ENCODE measurements around the gene CFHR5. TPM values are rescaled to one million over a fixed set of nuclear protein-coding genes. Genes with fewer than 3 reads are reported as not detected.
"Not testable (repeated sequence)": the region's sequence is repeated elsewhere in the genome, so short reads cannot be mapped to it uniquely, and the experiment has no call there.

Gene CFHR5
- total RNA-seq, 2 experiments from 2014 or later = not detected

GRCh38 chr1:196997423-196997822 lies 20.1 kb downstream of the CFHR5 start:
- no peaks in the 10 kb centered on the region for H3K9me3 Mint-ChIP-seq
- no peaks in the 10 kb centered on the region for H3K4me1 Mint-ChIP-seq
- no peak for DNase-seq
- peaks cover 6% of the 10 kb centered on the region for H3K27me3 Mint-ChIP-seq
- H3K27ac Mint-ChIP-seq = no peak overlapping the region
- no peak overlapping the region for H3K4me3 Mint-ChIP-seq
- no peaks in the 10 kb centered on the region for H3K36me3 Mint-ChIP-seq

- H3K4me3 Mint-ChIP-seq = no peak overlapping the region
- no peak for DNase-seq
These were observed 24.5 kb downstream of the CFHR5 start for GRCh38 chr1:197001828-197002227.

GRCh38 chr1:197003132-197003531 lies 25.8 kb downstream of the CFHR5 start:
- Mint-ChIP-seq H3K27ac (no peak overlapping the region), H3K4me3 (no peak overlapping the region), H3K27me3 (no peaks in the 10 kb centered on the region), H3K9me3 (no peaks in the 10 kb centered on the region), H3K36me3 (no peaks in the 10 kb centered on the region), H3K4me1 (no peaks in the 10 kb centered on the region)
- no peak for DNase-seq

More at GRCh38 chr1:197001828-197002227, 24.5 kb downstream of the CFHR5 start:
- H3K4me1 Mint-ChIP-seq = no peaks in the 10 kb centered on the region
- no peaks in the 10 kb centered on the region for H3K9me3 Mint-ChIP-seq
- H3K36me3 Mint-ChIP-seq = no peaks in the 10 kb centered on the region
- no peak overlapping the region for H3K27ac Mint-ChIP-seq
- H3K27me3 Mint-ChIP-seq = peaks cover 6% of the 10 kb centered on the region

GRCh38 chr1:197008861-197009260 lies 31.5 kb downstream of the CFHR5 start:
- Mint-ChIP-seq H3K4me1 (no peaks in the 10 kb centered on the region), H3K27me3 (no peaks in the 10 kb centered on the region), H3K36me3 (no peaks in the 10 kb centered on the region), H3K4me3 (no peak overlapping the region), H3K9me3 (peaks cover 10% of the 10 kb centered on the region), H3K27ac (no peak overlapping the region)
- no peak for DNase-seq

DNA sequence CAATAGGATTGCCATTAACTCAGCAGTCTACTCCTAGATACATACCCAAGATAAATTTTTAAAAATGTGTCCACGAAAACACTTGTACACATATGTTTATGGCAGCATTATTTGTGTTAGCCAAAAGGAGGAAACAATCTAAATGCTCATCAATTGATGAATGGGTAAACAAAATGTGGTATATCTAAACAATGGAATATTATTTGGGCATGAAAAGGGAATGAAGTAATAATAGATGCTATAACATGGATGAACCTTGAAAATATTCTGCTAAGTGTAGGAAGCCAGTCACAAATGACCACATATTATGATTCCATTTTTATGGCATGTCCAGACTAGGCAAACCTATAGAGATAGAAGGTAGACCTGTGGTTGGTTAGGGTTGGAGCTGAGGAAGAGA lies 34.3 kb downstream of the CFHR5 start:
- no peak overlapping the region for H3K4me3 Mint-ChIP-seq
- DNase-seq = no peak
- H3K27ac Mint-ChIP-seq = no peak overlapping the region
- H3K36me3 Mint-ChIP-seq = no peaks in the 10 kb centered on the region
- H3K27me3 Mint-ChIP-seq = no peaks in the 10 kb centered on the region
- H3K9me3 Mint-ChIP-seq = peaks cover 10% of the 10 kb centered on the region
- H3K4me1 Mint-ChIP-seq = no peaks in the 10 kb centered on the region

- Mint-ChIP-seq H3K9me3 (peaks cover 10% of the 10 kb centered on the region), H3K4me1 (no peaks in the 10 kb centered on the region), H3K4me3 (no peak overlapping the region), H3K36me3 (no peaks in the 10 kb centered on the region), H3K27me3 (peaks cover 3% of the 10 kb centered on the region), H3K27ac (no peak overlapping the region)
- no peak for DNase-seq
These were observed 35.9 kb downstream of the CFHR5 start for GRCh38 chr1:197013234-197013633.

DNA sequence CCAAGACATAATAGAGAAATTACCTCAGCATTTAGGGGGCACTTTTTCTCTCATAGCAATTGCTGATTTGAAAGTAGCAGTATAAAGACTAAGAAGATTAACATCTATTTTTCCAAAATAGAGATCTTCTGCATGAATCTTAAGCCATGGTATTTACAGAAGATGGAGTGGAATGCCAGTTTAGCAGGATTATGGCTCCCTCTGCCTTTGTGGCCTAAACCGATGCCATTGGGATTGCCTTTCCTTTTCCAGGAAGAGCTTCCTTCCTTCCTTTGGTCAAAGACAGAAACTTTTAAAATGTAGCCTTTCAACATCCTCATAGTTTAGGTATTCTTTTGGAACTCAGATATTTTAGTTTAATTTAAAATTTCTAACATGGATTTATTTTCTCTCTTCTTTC lies 39.4 kb downstream of the CFHR5 start:
- H3K4me3 Mint-ChIP-seq = no peak overlapping the region
- H3K9me3 Mint-ChIP-seq = peaks cover 1% of the 10 kb centered on the region
- DNase-seq = no peak
- no peaks in the 10 kb centered on the region for H3K36me3 Mint-ChIP-seq
- no peaks in the 10 kb centered on the region for H3K4me1 Mint-ChIP-seq
- H3K27ac Mint-ChIP-seq = no peak overlapping the region
- H3K27me3 Mint-ChIP-seq = peaks cover 3% of the 10 kb centered on the region

DNA sequence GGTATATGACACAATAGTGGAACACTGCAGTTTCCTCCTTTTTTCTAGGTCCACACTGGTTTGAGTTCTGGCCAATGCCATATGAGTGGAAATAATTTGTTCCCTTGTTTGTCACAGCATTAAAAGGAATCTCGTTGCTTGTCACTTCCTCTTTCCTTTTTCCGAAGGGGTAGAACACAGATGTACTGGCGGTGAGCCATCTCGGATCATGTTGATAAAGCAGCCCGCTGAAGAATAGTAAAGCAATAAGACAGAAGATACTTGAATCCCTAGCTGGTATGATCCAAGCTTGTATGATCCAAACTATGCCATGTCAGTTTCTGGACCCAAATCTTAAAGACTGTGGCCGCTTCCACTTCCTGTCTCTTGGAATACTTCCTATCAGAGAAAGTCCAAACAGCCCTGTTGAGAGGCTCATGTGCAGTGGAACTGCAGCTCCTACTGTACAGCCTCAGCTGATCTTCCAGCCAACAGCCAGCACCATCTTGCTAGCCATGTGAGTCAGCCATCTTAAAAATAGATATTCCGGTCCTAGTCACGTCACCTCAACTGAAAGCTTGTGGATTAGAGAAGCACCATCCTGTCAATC lies 40.3 kb downstream of the CFHR5 start:
- Mint-ChIP-seq H3K27me3 (peaks cover 3% of the 10 kb centered on the region), H3K27ac (no peak overlapping the region), H3K4me3 (no peak overlapping the region), H3K4me1 (no peaks in the 10 kb centered on the region), H3K9me3 (no peaks in the 10 kb centered on the region), H3K36me3 (no peaks in the 10 kb centered on the region)
- no peak for DNase-seq

- DNase-seq = no peak
- no peak overlapping the region for H3K27ac Mint-ChIP-seq
- no peaks in the 10 kb centered on the region for H3K4me1 Mint-ChIP-seq
- no peaks in the 10 kb centered on the region for H3K36me3 Mint-ChIP-seq
- H3K27me3 Mint-ChIP-seq = peaks cover 3% of the 10 kb centered on the region
- no peak overlapping the region for H3K4me3 Mint-ChIP-seq
- no peaks in the 10 kb centered on the region for H3K9me3 Mint-ChIP-seq
These were observed 44.4 kb downstream of the CFHR5 start for GRCh38 chr1:197021716-197022115.

- Mint-ChIP-seq H3K9me3 (no peaks in the 10 kb centered on the region), H3K27me3 (no peaks in the 10 kb centered on the region), H3K4me1 (no peaks in the 10 kb centered on the region), H3K36me3 (no peaks in the 10 kb centered on the region), H3K27ac (no peak overlapping the region), H3K4me3 (no peak overlapping the region)
- no peak for DNase-seq
These were observed 47.1 kb downstream of the CFHR5 start for GRCh38 chr1:197024460-197024859.

DNA sequence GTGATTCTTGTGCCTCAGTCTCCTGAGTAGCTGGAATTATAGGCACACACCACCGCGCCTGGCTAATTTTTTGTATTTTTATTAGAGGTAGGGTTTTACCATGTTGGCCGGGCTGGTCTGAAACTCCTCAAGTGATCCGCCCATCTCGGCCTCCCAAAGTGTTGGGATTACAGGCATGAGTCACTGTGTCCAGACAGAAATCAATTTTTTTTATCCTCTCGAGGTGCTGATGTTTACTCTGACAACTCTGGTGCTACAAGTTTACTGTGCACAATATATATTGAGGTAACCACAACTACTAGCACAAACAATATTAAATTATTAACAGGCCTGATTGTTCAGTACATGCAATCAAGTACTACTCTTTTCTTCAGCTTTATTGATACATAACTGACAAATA lies 50.0 kb downstream of the CFHR5 start:
- no peaks in the 10 kb centered on the region for H3K36me3 Mint-ChIP-seq
- no peaks in the 10 kb centered on the region for H3K4me1 Mint-ChIP-seq
- H3K27me3 Mint-ChIP-seq = no peaks in the 10 kb centered on the region
- DNase-seq = no peak
- H3K4me3 Mint-ChIP-seq = no peak overlapping the region
- H3K9me3 Mint-ChIP-seq = no peaks in the 10 kb centered on the region
- no peak overlapping the region for H3K27ac Mint-ChIP-seq

- no peak for DNase-seq
- H3K9me3 Mint-ChIP-seq = no peaks in the 10 kb centered on the region
- no peak overlapping the region for H3K27ac Mint-ChIP-seq
- no peaks in the 10 kb centered on the region for H3K4me1 Mint-ChIP-seq
- H3K36me3 Mint-ChIP-seq = no peaks in the 10 kb centered on the region
- H3K4me3 Mint-ChIP-seq = no peak overlapping the region
- no peaks in the 10 kb centered on the region for H3K27me3 Mint-ChIP-seq
These were observed 52.4 kb downstream of the CFHR5 start for GRCh38 chr1:197029749-197030148.

DNA sequence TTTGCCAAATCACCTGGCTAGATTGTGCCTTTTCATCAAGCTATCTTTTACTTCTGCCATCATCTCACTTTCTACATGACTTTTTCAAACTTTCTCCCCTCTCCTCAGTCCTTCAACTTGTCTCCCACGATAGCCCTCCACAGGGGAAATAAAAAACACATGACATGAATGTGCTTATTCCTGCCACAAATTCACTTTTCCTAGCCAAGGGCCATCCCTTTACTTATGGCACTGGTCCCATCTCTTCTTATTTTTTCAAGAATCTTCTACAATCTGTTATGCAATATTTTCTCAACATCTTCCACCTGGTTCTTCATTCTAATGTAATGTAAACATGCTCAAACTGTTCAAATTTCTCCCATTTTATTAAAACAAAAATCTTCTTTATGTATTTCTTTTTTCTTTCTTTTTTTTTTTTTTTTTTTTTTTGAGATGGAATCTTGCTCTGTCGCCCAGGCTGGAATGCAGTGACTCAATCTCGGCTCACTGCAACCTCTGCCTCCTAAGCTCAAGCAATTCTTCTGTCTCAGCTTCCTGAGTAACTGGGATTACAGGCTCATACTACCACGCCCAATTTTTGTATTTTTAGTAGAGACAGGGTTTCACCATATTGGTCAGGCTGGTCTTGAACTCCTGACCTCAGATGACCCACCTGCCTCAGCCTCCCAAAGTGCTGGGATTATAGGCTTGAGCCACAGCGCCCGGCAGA lies 57.4 kb downstream of the CFHR5 start:
- not testable (repeated sequence) for DNase-seq, H3K4me3 Mint-ChIP-seq, H3K27ac Mint-ChIP-seq

GRCh38 chr1:197036861-197037260 lies 59.5 kb downstream of the CFHR5 start:
- no peak for DNase-seq
- H3K4me1 Mint-ChIP-seq = no peaks in the 10 kb centered on the region
- H3K4me3 Mint-ChIP-seq = no peak overlapping the region
- no peaks in the 10 kb centered on the region for H3K36me3 Mint-ChIP-seq
- no peak overlapping the region for H3K27ac Mint-ChIP-seq
- peaks cover 7% of the 10 kb centered on the region for H3K27me3 Mint-ChIP-seq
- no peaks in the 10 kb centered on the region for H3K9me3 Mint-ChIP-seq

More for the DNA sequence above, 57.4 kb downstream of the CFHR5 start:
- not testable (repeated sequence) for H3K4me1 Mint-ChIP-seq, H3K9me3 Mint-ChIP-seq, H3K27me3 Mint-ChIP-seq, H3K36me3 Mint-ChIP-seq

GRCh38 chr1:197041486-197042353 lies 64.4 kb downstream of the CFHR5 start:
- Mint-ChIP-seq H3K27ac (no peak overlapping the region), H3K4me1 (no peaks in the 10 kb centered on the region), H3K36me3 (no peaks in the 10 kb centered on the region), H3K9me3 (no peaks in the 10 kb centered on the region), H3K4me3 (no peak overlapping the region), H3K27me3 (peaks cover 7% of the 10 kb centered on the region)
- DNase-seq = no peak

Measured in activated naive CD8-positive, alpha-beta T cell treated with anti-CD3 and anti-CD28 coated beads for 36 hours (primary cell).